NCI-H2196 (cell line): ENCODE results near the gene TTBK1.

Experiments
- DNase-seq: peaks from one replicate; lab custom pipeline; 2025; ENCODE audit not compliant: unreplicated experiment; lab: John Stamatoyannopoulos, UW

The TTBK1 gene

DNA sequence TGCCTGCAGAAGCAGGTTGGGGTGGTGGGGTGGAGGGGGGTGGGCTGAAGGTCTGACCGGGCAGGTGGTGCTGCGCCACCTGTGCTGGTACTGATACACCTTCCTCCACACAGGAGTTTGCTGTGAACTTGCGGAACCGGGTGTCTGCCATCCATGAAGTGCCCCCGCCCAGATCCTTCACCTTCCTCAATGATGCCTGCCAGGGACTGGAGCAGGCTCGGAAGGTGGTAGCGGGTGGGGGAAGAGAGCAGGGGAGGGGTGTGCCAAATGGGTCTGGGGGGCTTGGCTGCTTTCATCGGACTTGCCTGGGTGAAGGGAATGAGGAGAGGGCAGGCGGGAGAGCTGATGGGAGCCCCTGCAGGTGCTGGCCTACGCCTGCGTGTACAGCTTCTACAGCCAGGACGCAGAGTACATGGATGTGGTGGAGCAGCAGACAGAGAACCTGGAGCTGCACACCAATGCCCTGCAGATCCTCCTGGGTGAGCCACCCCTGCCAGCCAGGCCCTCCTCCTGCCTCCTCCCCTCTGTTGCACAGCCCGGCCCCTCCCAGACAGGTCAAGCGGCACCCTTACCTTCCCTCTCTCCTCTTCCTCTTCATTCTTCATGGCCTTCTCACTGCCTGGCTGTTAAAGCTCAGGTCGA is 20.7 kb upstream of the TTBK1 start:
- no peak for DNase-seq

DNA sequence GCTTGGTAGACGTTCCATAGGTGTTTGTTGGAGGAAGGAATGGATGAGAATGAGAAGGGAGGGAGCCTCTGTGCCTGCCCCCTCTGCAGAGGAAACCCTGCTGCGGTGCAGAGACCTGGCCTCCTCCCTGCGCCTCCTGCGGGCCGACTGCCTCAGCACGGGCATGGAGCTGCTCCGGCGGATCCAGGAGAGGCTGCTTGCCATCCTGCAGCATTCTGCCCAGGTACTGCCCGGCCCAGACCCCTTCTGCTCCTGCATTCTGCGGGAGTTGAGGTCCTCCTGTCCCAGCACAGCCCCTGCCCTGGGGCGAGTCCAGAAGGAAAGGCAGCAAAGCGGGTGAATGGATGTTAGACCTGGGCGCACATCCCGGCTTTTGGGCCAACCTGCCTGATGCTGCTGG is 20.1 kb upstream of the TTBK1 start:
- no peak for DNase-seq

DNA sequence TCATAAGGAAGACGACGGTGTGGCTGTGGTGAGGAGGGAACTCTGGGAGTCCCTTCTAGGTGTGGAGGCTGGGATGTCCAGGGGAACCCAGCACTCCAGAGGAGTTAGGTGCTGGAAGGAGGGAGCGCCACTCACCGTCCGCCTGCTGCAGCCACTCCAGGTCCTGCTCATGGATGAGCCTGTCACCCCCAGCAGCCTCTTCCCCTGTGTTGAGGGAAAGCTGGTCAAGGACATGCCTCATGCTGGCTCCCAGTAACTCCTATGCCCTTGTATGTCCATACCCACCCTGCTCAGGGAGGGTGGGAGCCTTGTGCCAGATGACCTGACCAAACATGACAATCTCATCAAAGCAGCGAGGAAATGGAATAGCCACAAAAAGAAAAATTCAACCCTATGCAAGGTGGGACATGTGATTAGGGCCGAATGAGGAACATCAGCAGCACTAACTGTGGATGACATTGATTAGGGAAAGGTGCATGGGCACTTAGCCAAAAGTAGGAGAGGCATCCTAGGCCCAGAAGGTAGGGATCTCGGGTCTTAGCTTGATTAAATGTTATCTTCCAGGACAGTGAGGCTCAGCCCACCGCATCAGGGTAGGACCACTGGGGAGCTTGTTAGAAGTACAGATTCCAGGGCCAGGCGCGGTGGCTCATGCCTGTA is 17.0 kb upstream of the TTBK1 start:
- DNase-seq, result no peak

DNA sequence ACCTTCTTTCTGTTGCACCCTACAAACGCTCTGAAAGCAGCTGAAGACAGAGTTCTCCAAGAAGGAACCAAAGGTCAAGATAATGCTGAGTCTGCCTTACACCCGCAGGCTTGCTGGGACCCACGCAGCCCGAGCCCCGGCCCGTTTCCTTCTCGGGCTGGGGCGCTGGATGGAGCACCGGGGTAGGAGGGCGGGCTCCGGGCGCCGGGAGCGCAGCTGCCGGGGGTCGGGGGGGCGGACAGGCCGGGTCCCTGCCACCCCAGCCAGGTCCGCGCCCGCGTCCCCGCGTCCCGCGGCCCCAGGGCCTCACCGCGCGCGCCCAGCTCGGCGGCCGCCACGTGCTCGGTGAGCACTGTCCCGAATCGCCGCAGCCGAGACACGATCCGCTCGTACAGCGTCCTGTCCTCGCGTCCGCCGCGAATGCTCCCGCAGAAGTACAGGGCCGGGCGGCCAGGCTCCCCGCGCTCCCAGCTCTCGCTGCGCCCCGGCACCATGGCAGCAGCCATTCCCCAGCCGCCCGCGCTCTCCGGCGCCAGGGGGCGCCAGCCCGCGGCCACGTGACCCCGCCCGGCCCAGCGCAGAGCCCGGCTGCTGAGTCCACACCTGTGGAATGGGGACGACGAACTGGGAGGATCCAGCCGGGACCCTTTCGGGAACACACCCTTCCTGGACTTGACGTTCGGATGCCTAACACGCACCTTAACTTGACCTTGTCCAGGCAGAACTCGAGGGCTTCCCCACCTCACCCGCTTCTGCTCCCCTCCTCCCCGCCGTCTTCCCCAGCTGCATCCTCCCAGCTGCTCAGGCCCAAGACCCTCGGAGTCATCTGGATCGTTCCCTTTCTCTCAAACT is 14.1 kb upstream of the TTBK1 start, which contains the start of gene DNPH1:
Gene DNPH1 (minus strand): TSS at position 531 of the 852 bp plus-strand sequence. CDS start 25 bp downstream, at position 506.
- DNase-seq, result peak; percentile 85

DNA sequence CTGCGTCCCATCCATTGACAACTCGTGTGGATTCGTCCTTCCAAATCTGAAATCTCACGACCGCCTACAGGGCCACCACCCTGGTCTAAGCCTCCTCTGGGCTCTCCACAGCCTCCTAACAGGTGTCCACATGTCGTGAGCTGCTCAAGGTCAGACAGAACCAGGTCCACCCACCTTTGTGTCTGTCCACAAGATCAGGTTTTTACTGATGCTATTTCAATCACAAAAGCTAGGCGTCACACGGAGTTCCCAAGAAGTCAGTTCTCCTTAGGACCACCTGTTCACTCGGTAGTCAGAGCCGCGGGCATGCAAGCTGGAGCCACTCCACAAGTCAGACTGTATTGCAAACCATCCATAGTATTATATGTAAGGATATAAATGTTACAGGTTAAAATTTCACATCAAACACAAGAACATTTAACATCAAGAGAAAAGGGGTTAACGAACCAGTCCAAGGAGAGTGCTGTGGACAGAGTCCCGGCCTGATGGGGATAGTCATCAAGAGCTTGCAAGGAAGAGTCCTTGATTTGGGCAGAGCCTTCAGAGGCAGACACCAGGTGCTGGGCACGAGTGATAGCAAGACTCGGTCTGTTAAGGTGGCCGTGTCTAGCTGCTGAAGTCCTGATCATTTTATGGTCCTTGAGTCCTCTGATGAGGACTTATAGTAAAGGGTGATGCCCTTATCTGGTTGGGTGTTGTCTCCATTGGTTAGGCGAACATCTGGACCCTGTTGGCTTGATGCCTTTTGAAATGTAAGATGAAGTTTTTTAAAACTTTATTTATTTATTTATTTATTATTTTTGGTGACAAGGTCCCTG is 13.3 kb upstream of the TTBK1 start:
- no peak for DNase-seq

DNA sequence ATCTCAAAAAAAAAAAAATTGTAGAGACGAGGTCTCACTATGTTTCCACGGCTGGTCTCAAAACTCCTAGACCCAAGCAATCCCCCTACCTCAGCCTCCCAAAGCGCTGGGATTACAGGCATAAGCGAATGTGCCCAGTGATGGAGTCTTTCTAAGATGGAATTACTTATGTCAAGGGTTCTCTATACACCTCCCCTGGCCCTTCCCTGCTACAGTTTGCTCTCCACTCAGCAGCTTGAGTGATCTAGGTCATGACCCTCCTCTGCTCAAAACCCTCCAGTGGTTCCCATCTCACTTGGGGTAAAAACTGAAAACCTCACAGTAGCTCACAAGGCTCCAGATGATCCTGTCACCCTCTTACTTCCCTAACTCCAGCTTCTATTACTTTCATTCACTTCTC is 12.2 kb upstream of the TTBK1 start:
- DNase-seq, result no peak

DNA sequence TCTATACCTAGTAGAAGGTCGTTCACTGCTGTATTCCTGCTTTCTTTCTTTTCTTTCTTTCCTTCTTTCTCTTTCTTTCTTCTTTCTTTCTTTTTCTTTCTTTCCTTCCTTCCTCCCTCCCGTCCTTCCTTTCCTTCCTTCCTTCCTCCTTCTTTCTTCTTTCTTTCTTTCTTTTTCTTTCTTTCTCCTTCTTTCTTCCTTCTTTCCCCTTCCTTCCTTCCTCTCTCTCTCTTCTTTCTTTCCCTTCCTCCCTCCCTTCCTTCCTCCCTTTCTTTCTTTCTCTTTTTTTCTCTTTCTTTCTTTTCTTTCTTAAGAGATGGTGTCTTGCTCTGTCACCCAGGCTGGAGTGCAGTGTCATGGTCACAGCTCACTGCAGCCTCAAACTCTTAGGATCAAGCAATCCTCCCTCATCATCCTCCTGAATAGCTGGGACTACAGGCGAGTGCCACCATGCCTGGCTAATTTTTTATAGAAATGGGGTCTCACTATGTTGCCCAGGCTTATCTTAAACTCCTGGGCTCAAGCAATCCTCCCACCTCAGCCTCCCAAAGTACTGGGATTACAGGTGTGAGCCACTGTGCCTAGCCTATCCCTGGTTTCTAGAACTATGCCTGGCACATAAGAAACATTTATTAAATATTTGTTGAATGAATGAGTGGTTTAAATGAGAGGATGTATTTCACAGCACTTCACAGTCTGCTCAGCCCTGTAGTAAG is 11.4 kb upstream of the TTBK1 start:
- no peak for DNase-seq

DNA sequence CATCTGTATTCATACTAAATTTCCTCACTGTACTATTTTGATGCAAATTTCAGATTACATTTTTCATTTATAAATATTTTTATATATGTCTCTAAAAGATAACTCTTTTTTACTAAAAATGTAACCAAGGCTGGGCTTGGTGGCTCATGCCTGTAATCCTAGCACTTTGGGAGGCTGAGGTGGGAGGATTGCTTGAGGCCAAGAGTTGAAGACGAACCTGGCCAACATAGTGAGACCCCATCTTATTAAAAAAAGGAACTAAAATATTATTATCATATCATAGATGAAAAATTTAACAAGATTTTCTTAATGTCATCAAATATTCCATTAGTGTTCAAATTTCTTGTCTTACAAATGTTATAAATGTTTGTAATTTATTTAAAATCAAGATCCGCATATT is 7.4 kb upstream of the TTBK1 start:
- DNase-seq, result no peak

DNA sequence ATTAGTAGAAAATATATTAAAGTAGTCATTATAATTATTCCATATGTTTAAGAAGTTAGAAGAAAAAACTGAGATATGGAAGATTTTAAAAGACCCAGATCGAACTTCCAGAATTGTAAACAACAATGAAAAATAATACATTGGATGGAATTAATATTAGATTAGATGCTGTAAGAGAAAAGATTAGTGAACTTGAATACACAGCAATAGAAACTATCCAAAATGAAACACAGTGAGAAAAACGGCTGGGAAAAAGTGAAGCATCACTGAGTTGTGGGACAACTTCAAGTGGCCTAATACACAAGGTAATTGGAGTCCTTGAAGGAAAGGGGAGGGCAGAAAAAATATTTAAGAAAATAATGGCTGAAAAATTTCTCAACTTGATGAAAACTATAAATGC is 4.2 kb upstream of the TTBK1 start:
- DNase-seq, result no peak

DNA sequence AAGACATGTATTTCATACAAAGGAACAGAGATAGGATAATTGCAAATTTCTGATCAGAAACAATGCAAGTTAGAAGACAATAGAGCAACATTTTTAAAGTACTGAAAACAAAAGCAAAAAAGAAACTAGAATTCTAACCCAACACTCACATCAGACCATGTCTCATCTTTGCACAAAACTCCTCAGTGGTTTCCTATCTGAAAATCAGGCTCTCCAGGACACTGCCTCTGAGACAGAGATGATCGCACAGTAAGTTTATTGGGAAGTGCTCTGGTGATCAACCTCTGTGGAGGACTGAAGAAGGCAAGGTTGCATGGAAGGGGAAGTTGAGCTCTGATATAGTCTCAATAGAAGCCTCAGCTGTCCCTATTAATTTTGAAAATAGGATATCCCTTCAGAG is 2.3 kb upstream of the TTBK1 start:
- DNase-seq, result no peak

DNA sequence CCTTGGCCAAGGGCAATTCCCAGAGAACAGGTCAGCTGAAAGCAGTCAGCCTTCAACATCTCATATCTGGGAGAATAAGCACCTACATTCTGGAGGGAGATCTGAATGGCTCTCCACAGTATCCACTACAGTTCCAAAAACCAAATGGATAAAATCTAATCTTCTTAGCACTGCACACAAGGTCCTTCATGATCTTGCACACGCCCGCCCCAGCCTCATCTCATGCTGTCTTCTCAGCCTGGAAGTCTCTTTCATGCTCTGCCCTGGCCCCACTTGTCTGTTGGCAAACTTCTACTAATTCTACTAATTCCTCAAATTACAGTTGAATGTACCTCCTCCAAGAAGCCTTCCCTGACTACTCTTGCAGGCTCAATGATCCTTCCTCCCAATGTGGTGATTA is 1.8 kb upstream of the TTBK1 start:
- no peak for DNase-seq

DNA sequence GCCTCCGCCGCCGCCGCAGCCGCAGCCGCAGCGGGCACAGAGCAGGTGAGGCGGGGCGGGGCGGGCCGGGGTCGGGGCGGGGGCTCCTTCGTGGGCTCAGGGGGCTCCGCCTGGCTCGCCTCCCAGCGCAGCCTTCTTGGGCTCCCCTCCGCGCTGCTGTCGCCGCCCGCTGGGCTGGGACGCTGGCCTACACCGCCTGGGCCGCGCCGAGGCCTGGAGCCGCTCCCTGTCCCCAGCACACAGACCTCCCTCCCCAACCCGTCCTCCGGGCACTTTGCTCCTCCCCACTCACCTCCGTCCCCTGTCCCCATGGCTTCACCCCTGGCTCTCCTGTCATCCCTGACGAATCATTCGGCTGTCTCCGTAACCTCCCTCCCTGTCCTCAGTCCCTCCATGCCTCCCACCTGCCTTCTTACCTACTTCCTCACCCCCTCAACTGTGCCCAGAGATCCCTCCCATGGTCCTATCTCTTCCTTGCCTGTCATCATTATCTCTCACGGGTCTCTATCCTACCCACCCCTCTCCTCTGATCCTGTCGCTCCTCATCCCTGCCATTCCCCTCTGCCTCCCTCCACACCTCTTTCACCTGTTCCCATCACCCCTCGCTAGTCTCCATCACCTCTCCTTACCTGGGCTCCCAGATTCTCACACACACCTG is 512 bp downstream of the TTBK1 start:
- no peak for DNase-seq

DNA sequence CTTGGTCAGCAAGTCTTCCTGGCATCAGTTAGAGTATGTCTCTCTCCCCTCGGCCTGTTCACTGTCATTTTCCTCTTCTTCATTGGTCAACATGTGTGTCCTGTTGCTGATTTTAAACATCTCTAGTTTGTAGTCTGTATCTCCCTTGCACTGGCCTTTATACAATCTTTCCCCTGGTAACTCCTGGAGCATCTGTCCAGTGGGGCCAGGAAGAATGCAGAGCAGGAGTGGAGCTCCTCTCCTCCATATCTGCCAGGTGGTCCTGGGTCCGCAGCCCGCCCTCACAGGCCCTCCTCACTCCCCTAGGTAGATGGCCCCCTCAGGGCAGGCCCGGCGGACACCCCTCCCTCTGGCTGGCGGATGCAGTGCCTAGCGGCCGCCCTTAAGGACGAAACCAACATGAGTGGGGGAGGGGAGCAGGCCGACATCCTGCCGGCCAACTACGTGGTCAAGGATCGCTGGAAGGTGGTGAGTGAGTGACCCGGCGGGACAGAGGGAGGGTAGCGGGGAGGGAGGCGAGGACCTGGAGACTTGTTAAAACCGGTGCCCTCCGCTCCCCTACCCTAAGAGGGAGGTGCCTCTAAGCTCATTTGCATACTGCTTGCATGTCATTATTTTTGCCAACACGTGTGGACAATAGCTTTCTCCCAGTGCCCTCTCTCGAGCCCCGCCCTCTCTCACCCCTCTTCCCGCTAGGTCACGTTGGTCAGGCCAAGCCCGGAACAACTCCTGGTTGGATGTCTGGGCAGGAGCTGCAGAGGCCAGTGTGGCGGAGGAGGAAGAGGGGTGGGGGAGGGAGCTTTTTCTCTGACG is 3.2 kb downstream of the TTBK1 start:
- DNase-seq, result peak; percentile 96

DNA sequence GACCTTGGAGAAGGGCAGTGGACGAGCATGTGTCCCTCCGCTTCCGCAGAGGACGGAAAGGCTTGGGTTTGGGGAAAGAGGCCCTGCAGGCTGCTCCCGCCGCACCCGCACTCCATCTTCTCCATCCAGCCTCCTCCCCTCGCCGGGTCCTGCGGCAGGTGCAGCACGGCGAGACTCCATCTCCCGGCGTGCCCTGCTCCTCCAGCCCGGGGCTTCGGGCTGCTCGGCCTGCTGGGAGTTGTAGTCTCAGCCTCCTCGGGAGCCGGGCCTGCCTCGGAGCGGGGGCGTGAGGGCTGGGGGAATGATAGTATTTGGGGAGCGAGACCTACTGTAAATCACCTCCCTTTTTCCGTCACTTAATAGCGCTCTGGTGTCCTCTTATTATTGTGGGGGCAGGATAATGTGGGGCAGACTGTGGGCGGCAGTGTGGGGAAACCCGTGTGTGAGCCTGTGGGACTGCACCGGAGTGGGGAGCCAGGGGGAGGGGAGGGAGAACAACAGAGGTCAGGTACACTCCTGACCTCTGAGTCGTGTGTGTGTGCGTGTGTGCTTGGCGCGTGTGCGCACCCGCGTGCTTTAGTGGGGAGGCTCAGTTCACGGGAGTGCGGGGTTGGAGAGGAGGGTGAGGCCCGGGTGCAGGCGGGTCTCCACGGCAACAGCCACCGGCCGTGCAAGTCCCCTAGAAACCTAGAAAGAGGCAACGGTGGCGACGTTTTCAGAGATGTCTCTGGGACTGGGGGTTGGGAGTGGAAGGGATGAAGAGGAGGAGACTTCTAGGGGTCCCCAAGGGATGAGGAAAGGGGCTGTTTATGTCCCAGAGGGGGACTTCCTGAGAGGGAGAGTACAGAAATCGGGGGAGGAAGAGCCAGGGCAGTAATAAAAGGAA is 4.1 kb downstream of the TTBK1 start:
- DNase-seq, result peak; percentile 95

DNA sequence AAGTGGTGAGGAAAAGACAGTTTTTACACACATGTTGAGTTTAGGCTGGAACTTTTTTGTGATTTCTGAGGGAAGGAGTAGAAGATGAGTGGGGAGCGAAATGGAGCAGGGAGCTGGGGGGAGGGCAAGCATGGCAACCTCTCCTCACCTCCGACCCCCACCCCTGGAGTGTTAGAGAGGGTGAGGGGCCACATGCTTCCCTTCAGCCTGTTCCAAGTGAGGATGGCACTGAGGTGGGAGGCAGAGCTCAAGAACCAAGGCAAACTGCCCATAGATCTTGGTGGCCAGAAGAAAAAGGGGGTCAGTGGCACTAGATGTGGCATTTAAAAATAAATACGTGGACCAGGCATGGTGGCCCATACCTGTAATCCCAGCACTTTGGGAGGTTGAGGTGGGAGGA is 4.8 kb downstream of the TTBK1 start:
- no peak for DNase-seq

DNA sequence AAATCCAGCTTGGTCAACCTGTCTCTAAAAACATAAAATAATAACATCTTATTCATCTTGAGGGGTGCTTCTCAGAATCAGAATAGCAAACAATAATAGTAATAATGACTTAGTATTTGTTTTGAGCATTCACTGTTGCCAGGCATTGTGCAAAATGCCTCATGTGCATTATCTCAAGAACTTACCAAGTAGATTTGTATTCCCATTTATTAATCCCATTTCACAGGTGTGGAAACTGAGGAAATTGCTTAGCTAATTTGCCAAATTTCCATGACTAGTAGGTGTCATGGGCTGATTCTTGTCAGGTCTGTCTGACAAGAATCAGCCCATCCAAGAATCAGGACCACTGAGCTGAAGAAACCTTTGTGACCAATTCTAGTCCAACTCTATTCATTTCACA is 5.5 kb downstream of the TTBK1 start:
- DNase-seq, result no peak

DNA sequence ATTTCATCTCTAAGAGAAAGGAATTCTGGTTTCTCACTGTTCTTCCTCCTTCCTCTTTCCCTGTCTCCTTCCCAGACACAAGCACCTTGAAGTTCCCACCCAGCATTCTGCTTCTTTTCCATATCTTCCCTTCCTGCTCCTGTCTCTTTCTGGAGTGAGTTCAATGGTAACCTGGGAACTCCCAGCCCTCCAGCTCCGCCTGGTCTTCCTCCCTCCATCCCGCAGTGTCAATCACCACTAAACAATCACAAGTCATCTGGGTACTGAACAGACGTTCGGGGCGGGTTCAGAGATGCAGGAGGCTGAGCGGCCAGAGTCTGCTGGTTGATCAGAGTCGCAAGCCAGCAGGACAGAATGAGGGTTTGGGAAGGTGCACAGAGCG is 7.7 kb downstream of the TTBK1 start:
- DNase-seq, result no peak

DNA sequence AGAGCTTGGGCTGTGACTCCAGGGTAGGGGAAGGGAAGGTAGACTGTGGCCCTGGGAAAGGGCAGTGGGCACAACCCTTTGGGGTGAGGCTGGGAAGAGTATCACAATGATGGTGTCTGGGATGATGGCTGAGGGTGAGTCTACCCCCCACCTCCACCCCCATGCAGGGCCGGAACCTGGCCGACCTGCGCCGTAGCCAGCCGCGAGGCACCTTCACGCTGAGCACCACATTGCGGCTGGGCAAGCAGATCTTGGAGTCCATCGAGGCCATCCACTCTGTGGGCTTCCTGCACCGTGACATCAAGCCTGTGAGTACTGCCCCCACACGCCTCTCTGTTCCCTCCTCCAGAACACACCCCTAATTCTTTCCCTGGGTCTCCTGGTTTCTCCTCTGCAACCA is 10.1 kb downstream of the TTBK1 start:
- DNase-seq, result no peak
